Neural cell (in vitro differentiated cells): ENCODE data around the gene HS1BP3. TPM values are rescaled to one million over a fixed set of nuclear protein-coding genes. Genes with fewer than 3 reads are reported as not detected.

Source experiments
- H2AFZ ChIP-seq: fragments of 200-600, 300-800 bp; sonication (generic), shearing (Covaris generic); 2 replicates; pipeline ENCODE4 v1.6.0; 2014; ENCODE audit warnings: low read depth, mild to moderate bottlenecking, antibody characterized with exemption, low read length, moderate library complexity
- H3F3A ChIP-seq: fragments of 200-600 bp; shearing (Covaris generic); 2 replicates; pipeline ENCODE4 v1.6.1; 2016; ENCODE audit warnings: mild to moderate bottlenecking, moderate library complexity, mixed read lengths, antibody characterized with exemption, low read length; ENCODE audit not compliant: insufficient read depth, poor library complexity, severe bottlenecking
- H3K27ac ChIP-seq: fragments of 200-600, 300-800 bp; sonication (generic), shearing (Covaris generic); 2 replicates; pipeline ENCODE4 v1.5.1; 2014; ENCODE audit warnings: mild to moderate bottlenecking, low read length, moderate library complexity
- H3K27me3 ChIP-seq: fragments of 300-800, 200-600 bp; sonication (generic), shearing (Covaris generic); 2 replicates; pipeline ENCODE4 v1.6.0; 2014; ENCODE audit warnings: mild to moderate bottlenecking, low read depth, low read length, moderate library complexity; ENCODE audit not compliant: insufficient read depth
- H3K36me3 ChIP-seq: fragments of 300-800, 200-600 bp; sonication (generic), shearing (Covaris generic); 2 replicates; pipeline ENCODE4 v1.5.1; 2014; ENCODE audit warnings: mild to moderate bottlenecking, antibody characterized with exemption, low read length, moderate library complexity; ENCODE audit not compliant: insufficient read depth
- H3K4me2 ChIP-seq: fragments of 300-800, 200-600 bp; sonication (generic), shearing (Covaris generic); 2 replicates; pipeline ENCODE4 v1.6.0; 2014; ENCODE audit warnings: mild to moderate bottlenecking, low read length
- H3K4me3 ChIP-seq: fragments of 300-800, 200-600 bp; sonication (generic), shearing (Covaris generic); 2 replicates; pipeline ENCODE4 v1.5.1; 2014; ENCODE audit warnings: mild to moderate bottlenecking, low read length, moderate library complexity
- H3K79me2 ChIP-seq: fragments of 200-600 bp; shearing (Covaris generic); replicated peaks from 2 replicates; pipeline ENCODE4 v1.6.0; 2014; ENCODE audit warnings: mild to moderate bottlenecking, low read length, moderate library complexity; ENCODE audit not compliant: insufficient read depth
- H3K9ac ChIP-seq: fragments of 300-800, 200-600 bp; sonication (generic), shearing (Covaris generic); 2 replicates; pipeline ENCODE4 v1.6.1; 2016; ENCODE audit warnings: mild to moderate bottlenecking, low read length, mixed read lengths
- H3K9me2 ChIP-seq: fragments of 200-600 bp; shearing (Covaris generic); 2 replicates; pipeline ENCODE4 v1.6.1; 2016; ENCODE audit warnings: mild to moderate bottlenecking, low read length, mixed read lengths; ENCODE audit not compliant: insufficient read depth
- H3K9me3 ChIP-seq: fragments of 200-600, 300-800 bp; sonication (generic), shearing (Covaris generic); 2 replicates; pipeline ENCODE4 v1.6.1; 2016; ENCODE audit warnings: mild to moderate bottlenecking, mixed run types, low read length, moderate library complexity, mixed read lengths
- H4K20me1 ChIP-seq: fragments of 200-600 bp; shearing (Covaris generic); 2 replicates; pipeline ENCODE4 v1.6.1; 2016; ENCODE audit warnings: mild to moderate bottlenecking, mixed run types; ENCODE audit not compliant: insufficient read depth
- CTCF ChIP-seq: fragments of 450-650 bp; IDR thresholded peaks from 2 replicates; pipeline ENCODE4 v1.5.1; 2014; ENCODE audit warnings: antibody characterized with exemption, mild to moderate bottlenecking, moderate library complexity; ENCODE audit not compliant: poor library complexity, severe bottlenecking
- EP300 ChIP-seq: fragments of 450-650 bp; conservative IDR thresholded peaks from 2 replicates; pipeline ENCODE4 v1.6.1; 2014; ENCODE audit warnings: antibody characterized with exemption, mild to moderate bottlenecking, moderate library complexity; ENCODE audit not compliant: poor library complexity, severe bottlenecking
- EZH2 ChIP-seq: fragments of 200-600, 300-800 bp; shearing (Covaris generic), sonication (generic); IDR thresholded peaks from 2 replicates; pipeline ENCODE4 v1.6.1; 2014; ENCODE audit warnings: antibody characterized with exemption, low read length, borderline replicate concordance, mild to moderate bottlenecking; ENCODE audit not compliant: insufficient read depth, poor library complexity, severe bottlenecking
- MXI1 ChIP-seq: fragments of 450-650 bp; conservative IDR thresholded peaks from 2 replicates; pipeline ENCODE4 v1.6.1; 2014; ENCODE audit warnings: antibody characterized with exemption, mild to moderate bottlenecking; ENCODE audit not compliant: poor library complexity, severe bottlenecking
- POLR2AphosphoS5 ChIP-seq: IDR thresholded peaks from 2 replicates; pipeline ENCODE4 v1.6.1; 2012
- RAD21 ChIP-seq: fragments of 450-650 bp; conservative IDR thresholded peaks from 2 replicates; pipeline ENCODE4 v1.6.1; 2014; ENCODE audit warnings: antibody characterized with exemption, mild to moderate bottlenecking, moderate library complexity
- REST ChIP-seq: IDR thresholded peaks from 2 replicates; pipeline ENCODE4 v1.6.1; 2012; ENCODE audit warnings: borderline replicate concordance
- SMC3 ChIP-seq: fragments of 450-650 bp; conservative IDR thresholded peaks from 2 replicates; pipeline ENCODE4 v1.6.1; 2014; ENCODE audit warnings: antibody characterized with exemption, mild to moderate bottlenecking, moderate library complexity; ENCODE audit not compliant: poor library complexity
- TAF1 ChIP-seq: IDR thresholded peaks from 2 replicates; pipeline ENCODE4 v1.6.1; 2012; ENCODE audit warnings: low read depth
- polyA plus RNA-seq: library from polyadenylated mRNA; depleted of rRNA; stranded (reverse); fragments of >200 nt; gene quantifications from 2 replicates; pipeline ENCODE4 v1.2.3, GENCODE V29; 2014

The HS1BP3 gene
- polyA plus RNA-seq, 1 donor from 2014 or later, result 8.9 TPM

- Histone ChIP-seq H3K27ac (no peak overlapping the region), H3K27me3 (no peaks in the 10 kb centered on the region), H3K36me3 (no peaks in the 10 kb centered on the region), H4K20me1 (no peaks in the 10 kb centered on the region), H3F3A (no peaks in the 10 kb centered on the region), H3K4me3 (no peak overlapping the region), H2AFZ (no peak overlapping the region), H3K9me2 (no peaks in the 10 kb centered on the region), H3K79me2 (no peaks in the 10 kb centered on the region), H3K9ac (no peak overlapping the region), H3K9me3 (no peaks in the 10 kb centered on the region), H3K4me2 (no peak overlapping the region)
- TF ChIP-seq SMC3, result no peak
- TF ChIP-seq TAF1, result no peak
- TF ChIP-seq MXI1, result no peak
- no peak for TF ChIP-seq REST
- no peak for TF ChIP-seq RAD21
- no peak for TF ChIP-seq POLR2AphosphoS5
- no peak for TF ChIP-seq EP300
- no peak for TF ChIP-seq CTCF
- no peak for TF ChIP-seq EZH2
Measured at GRCh38 chr2:20568501-20569463, 82.1 kb downstream of the HS1BP3 start.

- no peaks in the 10 kb centered on the region for H3K36me3 ChIP-seq
- H3F3A ChIP-seq, result no peaks in the 10 kb centered on the region
- H3K9ac ChIP-seq, result no peak overlapping the region
- no peaks in the 10 kb centered on the region for H3K9me2 ChIP-seq
- no peak for TF ChIP-seq TAF1
- no peak for TF ChIP-seq EZH2
- no peak for TF ChIP-seq POLR2AphosphoS5
- TF ChIP-seq SMC3, result no peak
- TF ChIP-seq MXI1, result no peak
- no peak for TF ChIP-seq CTCF
- TF ChIP-seq REST, result no peak
- no peak for TF ChIP-seq RAD21
- no peak overlapping the region for H3K4me3 ChIP-seq
- no peaks in the 10 kb centered on the region for H3K27me3 ChIP-seq
- H3K4me2 ChIP-seq, result no peak overlapping the region
- no peak overlapping the region for H3K27ac ChIP-seq
- H3K79me2 ChIP-seq, result no peaks in the 10 kb centered on the region
- H3K9me3 ChIP-seq, result no peaks in the 10 kb centered on the region
- no peak overlapping the region for H2AFZ ChIP-seq
- H4K20me1 ChIP-seq, result no peaks in the 10 kb centered on the region
Measured at GRCh38 chr2:20567926-20568179, 83.0 kb downstream of the HS1BP3 start.
